CD4-positive, alpha-beta T cell treated with Interleukin-2 at 100 ng/mL for 4 hours (primary cell): ENCODE data around the gene CACNA2D4.

ENCODE experiments used
- DNase-seq: peaks from one replicate; pipeline ENCODE4 v3.0.0-alpha.2; 2020; ENCODE audit warnings: low spot score

Gene CACNA2D4

DNA sequence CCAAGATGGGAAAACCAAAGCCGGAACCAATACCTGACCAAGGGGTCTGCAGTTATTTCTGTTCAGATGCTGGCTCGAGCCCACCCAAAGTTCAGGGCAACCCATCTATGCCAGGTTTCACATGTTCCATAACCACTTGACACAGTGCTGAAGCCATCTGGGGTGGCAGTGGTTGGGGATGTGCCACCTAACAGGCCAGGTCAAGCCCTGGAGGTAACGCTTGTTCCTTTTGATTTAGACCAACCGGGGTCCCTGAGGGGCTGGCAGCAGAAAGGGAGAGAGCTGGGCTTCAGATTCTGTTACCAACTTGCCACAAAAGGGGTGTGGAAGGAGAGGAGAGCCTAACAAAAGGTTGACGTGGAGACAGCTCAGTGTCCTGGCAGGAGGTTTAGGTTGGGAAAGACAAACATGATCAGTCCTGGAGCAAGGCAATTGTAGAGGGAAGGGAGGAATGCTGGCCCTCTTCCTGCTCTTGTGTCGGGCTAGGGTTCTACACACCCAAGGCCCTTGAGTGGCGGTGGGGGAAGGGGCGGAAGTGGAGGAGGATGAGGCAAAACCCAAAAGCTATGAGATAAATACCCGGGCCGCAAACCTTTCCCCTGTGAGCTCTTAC is 31.9 kb downstream of the CACNA2D4 start:
- DNase-seq, result no peak

DNA sequence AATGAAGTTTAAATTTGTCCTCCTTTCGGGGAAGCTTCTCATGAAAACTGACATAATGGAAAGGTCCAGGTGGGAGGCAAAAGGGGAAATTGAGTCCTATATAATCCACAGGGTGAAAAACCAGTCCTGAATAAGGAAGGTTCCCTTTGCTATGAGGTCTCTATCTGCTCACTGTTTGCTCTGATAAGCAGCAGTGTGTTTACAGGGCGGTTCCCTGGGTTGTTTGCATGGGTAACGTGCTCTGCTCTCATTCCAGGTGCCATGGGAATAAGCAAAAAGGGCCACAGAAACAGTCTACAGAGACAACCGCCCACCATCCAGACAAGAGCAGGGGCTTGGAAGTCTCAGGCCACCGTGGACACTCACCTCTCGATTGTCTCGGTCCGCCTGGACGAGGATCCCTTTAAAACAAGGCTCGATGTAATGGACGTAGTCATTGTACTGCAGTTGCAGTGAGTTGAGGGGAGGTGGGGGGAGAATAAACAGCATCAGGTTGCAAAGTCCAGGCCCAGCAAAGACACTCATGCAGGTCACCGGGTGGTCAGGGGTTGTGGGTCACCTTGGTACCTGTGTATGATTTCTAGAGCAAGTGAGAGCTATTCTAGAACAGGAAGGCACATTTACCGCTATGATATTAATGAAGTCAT is 32.7 kb downstream of the CACNA2D4 start:
- DNase-seq, result no peak

DNA sequence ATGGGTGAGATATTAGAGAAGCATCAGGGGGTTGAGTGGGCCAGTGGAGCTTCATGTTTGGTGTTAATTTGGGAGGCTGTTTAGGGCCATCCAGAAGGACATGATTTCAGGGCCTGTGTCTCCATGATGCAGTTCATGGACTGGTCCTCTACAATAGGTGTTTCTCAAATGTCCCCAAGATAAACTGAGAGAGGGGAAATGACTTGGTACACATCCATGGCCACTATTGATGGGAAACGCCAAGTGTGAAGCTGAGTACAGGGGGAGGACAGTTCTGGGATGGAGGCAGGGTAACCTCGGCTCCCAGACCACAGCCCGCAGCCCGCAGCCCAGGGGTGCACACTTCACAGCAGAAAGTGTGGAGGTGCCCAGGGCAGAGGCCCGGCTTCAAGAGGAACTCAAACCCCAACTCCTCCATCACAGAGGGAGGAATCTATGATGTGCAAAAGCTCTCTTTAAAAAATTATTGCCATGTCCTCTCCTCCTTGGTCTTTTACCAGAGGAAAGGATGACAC is 33.3 kb downstream of the CACNA2D4 start:
- DNase-seq, result no peak

DNA sequence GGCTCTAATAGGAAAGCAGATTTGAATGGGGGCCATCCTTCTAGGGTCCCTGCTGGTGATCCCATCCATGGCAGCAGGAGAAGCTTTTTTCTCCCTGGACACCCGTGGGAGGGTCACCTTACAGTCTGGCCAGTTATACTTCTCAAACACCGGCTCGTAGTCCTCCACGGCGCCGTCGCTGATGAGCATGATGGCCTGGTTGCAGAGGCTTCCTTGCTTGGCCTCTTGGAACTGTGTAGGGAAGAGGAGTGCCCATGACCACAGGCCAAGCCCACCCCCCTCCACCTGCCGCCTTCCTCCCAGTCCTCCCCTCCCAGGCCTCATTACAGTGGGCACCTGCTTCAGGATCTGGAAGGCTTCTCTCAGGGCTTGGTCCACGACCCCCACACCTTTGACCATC is 33.8 kb downstream of the CACNA2D4 start:
- no peak for DNase-seq

DNA sequence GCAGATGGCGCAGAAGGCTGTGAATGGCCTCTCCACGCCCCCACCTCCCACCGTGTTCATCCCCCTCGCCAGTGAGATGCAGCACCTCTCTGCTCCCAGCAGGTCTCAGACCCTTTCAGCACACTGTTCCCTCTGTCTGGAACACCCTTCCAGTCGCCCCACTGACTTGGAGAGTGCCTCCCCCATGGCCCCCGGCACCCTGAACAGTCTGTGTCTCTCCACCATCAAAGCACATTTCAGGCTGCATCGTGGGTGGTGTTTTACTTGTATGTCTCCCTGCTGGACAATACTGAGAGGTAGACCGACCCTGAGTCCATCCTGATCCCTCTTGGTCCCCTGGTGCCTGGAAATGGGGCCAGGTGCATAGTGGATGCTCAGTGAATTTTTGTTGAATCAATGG is 34.9 kb downstream of the CACNA2D4 start:
- DNase-seq, result no peak

DNA sequence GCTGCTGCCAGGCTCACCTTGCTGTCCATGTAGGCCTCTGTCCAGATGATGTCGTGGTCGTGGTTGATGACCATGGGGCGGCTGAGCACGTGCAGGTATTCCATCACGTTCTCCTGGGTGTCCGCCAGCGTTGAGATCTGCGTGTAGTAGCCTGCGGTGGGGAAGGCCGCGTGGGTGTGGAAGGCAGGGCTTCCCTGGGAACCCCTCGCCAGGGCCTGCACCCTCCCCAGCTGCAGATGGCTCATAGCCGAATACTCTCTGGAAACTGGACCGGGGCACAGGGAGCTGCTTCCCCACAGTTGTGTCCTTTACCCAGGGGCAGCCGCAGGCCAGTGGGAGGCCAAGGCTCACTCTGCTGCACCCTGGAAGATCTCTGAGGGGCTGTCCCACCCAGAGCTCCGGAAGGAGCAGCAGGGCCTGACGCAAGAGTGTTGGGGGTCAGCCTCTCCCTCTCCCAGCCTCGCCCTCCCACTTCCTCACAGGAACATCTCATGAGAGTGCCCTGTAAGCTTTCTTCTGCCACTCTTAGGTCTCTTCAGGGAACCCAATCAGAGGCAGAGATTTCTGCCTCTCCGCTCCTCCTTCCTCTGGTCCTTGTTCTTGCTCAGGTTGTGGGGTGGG is 35.5 kb downstream of the CACNA2D4 start:
- no peak for DNase-seq

DNA sequence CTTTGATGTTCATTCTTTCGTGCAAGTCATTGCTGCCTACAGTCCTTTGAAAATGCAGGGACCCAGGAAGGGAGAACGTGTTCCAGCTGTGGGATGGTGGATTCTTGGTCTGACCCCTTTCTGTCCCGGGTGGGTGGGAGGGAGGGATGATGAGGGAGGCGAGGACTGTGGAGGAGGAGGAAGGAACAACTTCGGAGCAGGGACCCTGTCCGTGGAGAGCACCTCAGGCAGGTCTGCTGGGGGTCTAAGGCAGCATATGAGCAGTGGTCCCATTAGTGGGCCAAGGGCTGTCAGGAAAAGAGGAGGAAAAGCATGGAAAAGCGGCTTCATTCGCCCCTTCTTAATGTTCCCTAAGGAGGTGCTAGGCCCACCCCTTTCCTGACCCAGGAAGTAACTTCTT is 36.0 kb downstream of the CACNA2D4 start:
- no peak for DNase-seq

DNA sequence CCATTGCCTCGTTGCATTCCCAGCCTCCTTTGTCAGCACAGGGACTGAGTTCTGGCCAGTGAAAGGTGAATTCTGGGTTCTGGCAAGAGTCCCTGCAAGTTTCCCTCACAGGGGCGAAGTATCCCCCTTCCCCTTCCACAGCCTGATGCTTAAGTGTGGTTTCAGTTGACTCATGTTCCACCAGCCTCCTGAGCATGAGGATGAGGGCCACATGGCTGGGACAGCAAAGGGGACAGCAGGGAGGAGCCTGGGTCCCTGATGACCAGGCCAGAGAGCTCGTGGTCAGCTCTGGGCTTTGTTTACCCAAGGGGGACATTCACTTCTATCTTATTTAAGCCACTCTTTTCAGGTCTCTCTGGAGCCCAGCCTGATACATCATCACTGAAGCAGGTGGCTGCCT is 36.5 kb downstream of the CACNA2D4 start:
- no peak for DNase-seq

DNA sequence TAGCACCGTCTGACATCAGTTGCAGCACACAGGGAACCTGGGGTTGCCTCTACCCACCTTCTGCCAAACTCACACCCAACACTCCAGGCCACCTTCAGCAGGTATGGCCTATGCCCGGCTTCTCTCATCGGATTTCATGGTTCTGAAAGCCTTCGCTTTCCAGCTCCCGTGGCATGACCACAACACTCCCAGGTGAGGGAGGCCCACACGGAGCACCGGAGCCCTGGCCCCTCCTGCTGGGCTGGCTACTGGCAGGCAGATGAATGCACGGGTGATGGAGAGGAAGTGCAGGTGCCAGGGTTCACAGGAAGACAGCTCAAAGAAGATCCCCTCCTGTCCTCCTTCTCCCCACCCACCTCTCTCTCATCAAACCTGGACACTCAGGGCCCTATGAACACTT is 37.2 kb downstream of the CACNA2D4 start:
- DNase-seq, result no peak

DNA sequence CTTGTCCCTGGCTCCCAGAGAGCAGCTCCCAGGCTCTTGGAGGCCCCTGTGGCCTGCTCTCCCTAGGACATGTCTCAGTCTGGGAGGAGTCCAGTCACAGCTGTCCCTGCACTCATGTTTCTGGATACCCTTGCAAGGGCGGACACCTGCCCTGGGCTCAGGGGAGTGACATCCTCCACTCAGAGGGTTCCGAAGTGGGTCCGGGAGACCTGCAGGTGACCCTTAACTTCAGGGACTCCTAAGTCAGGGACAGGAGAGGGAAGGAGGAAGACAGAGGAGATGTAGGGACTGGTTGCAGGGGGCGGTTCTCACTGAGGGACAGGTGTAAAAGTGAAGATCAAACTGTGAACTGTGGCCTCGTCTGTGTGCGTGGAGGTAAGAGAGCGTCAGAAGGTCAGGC is 37.6 kb downstream of the CACNA2D4 start:
- DNase-seq, result no peak

DNA sequence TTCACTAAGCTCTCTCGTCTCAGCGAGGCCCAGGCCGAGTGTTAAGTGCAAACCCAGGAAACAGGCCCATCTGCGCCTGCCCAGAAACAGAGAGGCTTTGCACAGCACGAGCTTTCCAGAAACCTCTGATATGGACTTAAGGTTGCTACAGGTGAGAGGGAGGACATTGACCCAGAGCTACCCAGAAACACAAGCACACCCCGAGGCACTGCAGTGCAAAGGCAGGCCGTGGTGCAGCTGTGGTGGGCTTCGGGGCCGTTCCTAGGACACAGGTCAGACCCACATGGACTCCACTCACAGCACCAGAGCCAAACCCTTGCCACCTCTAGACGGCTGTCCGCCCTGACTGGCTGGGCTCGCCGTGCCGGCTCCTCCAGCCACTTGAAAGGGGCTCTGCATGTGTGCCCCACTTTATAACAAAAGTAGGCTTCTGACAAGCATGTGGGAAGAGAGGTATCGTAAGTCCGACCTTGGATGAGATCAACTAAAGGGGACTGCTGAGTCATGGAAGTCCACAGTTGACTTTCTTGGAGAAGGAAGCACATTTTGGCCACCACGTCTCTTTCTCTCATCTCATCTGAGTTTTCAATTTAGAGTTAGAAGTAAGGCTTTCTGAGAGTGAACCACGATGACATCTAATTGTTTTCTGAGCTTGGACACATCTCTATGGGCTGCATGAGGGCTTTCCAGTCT is 38.2 kb downstream of the CACNA2D4 start:
- DNase-seq, result no peak

DNA sequence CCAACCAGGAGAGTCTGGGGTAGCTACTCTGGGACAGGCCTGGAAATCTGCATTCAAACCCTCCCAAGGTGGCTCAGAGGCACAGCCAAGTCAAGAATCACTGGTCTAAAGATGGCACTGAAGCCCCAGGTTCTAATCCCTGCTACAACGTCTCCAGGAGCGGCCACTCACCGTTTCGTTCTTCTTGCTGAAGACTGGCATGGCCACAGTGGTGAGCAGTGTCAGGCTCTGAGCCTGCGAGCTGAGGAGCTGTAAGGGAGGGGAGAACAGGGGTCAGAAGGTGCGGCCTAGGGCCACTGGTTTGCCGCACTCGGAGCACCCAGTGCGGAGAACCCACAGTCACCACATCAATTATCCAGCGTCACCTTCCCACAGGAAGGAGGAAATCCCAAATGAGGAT is 38.8 kb downstream of the CACNA2D4 start:
- no peak for DNase-seq

DNA sequence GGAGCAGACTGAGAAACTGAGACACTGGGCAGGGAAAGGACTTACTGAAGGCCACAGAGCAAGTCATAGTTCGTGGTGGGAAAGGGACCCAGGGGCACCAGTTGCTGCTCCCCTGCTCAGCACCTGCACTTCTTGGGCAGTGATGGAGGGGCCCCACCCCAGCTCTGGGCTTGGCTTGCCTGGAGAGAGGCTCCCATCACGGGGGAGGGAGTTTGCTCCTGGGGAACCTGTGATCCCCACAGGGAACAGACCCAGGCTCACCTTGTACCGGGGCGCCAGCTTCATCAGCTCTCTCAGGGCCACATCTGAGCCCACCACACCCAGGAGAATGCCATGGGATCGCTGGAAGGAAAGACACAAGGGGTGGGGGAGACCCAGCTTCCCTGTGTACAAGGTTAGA is 39.8 kb downstream of the CACNA2D4 start:
- DNase-seq, result no peak

DNA sequence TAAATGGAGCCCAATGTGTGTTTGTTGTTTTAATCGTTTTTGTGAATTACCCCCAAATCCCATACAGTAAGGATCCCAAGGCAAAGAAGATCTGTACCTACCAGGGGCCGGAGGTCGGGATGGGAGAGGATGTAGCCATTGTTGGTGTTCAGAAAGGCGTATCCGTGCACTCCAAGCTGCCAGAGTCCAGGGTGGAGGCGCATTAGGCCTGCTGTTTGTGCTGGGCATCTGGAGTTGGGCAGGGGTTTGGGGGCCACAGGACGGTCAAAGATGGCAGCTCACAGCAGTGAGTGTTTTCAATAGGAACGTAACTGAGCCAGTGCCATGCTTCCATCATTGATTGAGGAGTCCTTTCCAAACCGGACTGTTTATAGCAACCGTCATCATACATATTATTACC is 40.2 kb downstream of the CACNA2D4 start:
- DNase-seq, result no peak

DNA sequence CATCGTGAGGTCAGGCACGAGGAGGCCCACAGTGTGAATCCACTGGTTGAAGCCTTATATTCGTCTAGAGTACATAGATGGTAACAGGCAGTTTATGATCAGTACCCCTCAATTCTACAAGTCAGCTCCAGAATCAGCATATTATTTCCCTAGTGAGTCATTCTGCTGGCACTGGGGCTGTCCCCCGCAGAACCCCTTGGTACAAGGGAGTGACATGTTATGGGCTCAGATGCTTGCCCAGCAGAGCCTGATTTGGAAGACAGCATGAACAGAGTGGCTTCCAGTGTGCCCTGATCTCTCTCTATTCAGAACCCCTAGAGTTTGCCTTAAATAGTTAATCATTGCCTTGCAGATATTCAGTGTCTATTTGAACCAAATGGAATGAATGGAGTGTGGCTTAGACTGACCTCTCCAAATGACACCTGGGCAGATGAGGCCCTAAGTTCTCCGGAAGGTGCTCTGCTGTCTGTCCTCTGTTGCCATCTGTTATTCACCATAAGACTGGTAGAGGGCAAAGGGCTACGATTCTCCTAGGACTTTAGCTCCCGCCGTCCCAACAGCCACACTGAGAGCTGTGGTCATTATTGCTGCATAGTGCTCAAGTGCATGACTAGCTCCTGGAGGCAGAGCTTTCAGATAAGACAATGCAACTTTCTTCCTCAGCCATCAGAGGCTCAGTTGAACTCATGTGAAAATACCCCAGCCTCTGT is 41.1 kb downstream of the CACNA2D4 start:
- no peak for DNase-seq

DNA sequence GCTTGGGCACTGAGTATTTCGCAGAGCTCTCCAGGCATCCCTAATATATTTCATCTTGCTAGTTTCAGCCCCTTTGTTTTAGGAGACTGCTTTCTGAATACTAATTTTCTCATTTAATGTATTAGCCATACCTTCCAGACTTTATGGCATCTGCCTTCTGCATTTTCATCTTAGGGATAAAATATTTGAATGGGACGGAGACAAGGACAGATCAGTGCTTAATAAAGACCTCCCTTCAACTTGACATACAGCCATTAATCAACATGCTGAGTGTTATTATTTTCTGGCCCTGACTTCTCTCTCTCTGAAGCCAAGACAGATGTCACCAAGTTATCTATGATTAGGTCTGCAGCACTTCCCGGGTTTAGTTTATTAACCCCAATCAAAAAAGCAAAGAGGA is 42.4 kb downstream of the CACNA2D4 start:
- no peak for DNase-seq

DNA sequence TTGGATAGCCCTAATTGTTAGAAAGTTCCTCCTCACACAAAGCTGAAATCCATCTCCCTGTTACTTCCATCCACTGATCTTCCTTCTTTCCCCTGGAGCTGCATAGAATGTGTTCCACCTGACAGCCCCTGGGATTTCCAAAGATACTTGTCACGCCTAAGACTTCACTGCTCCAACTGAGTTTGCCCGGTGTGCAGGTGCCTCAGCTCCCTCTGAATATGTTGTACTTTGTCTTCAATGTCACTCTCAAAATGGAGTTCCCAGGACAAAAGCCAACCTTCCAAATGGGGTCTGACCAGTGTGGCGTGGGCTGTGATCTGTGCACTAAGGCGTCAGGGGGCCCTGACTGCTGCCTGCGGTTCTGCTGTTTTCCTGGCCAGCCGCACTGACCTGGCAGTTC is 42.8 kb downstream of the CACNA2D4 start:
- no peak for DNase-seq

DNA sequence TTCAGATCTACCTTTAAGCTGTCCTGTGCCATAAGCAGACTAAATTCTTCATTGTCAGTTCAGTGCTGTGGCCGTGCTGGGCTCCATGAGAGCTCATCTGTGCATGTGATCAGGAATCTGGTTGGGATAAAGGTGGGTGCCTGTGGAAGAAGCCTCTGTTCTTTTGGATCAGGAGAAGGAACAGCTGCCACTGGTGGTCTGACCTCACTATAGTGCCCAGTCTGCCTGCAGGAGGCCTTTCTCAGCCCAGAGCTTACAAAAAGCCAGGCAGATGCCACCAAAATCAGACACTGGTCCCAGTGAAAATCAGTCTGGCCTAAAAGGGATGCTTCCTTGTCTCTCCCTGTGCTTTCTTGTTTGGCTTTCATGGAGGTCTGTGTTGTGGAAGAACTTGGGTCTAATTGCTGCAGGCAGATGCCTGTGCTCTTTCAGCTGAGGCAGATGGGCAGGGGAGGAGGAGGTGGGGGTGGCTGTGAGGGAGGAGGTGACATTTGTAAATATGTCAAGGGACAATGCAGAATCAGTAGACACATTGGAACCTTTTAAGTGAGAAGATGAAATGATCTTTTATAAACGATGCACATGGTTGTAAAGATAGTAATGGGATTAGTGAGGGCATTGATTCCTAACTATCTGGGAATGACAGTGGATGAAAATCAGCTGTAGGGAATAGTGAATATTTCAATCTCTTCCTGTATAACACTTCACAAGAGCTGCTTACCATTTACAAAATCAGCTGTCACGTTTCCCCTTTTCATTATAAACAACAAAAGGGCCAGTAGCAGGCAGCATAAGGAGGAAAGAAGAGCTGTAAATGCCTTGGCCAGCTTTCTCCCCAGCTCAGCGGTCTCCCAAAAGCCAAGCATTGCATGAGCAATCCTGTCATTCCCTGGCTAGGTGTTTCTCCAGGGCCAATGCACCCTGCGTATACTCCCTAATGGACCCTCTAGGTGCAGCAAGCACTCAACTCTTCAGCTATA is 44.6 kb downstream of the CACNA2D4 start:
- no peak for DNase-seq

DNA sequence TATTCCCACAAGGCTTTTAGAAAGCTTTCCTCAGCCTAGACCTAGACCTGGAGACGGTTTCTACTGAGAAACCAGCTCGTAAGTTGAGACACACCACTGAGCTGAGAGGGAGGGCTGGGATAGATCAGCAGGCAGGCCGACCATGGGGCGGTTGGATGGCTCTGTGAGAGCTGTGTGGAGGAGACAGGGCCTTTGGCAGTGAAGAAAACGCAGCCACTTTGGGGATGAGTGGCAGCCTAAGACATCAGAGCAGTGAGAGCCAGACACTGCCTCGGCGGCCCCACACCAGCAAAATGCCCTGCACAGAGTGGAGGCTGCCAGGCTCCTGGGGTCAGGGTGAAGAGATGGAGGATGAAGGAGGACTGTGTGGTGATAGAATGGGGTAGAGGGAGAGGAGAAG is 46.0 kb downstream of the CACNA2D4 start:
- DNase-seq, result no peak

DNA sequence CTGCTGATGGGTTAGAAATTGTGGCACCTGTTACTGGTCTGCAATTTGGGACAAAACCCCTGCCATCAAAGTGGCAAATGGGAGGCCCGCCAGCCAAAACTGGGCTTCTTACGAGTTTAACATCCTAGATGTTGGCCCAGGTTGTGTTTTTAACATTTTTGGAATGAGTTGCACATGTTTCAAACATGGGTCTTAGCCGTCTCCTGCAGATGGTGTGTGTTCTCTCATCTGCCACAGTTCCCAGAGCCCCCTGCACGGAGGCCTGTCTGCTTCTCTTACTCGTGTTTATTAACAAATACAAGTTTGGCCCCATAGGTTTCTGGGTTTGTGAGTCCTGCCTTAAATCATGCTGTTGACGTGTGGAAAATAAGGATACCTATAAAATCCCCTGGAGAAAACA is 46.5 kb downstream of the CACNA2D4 start:
- DNase-seq, result no peak
